ENCODE data around the gene PLEKHG4B. TPM values are rescaled to one million over a fixed set of nuclear protein-coding genes. Genes with fewer than 3 reads are reported as not detected.
A peak's percentile ranks its signal among the peaks of the same experiment; 100 is the strongest.
"Not testable (repeated sequence)": the region's sequence is repeated elsewhere in the genome, so short reads cannot be mapped to it uniquely, and the experiment has no call there.

The PLEKHG4B gene
- total RNA-seq, 2 experiments from 2014 or later, result 0.10 TPM

DNA sequence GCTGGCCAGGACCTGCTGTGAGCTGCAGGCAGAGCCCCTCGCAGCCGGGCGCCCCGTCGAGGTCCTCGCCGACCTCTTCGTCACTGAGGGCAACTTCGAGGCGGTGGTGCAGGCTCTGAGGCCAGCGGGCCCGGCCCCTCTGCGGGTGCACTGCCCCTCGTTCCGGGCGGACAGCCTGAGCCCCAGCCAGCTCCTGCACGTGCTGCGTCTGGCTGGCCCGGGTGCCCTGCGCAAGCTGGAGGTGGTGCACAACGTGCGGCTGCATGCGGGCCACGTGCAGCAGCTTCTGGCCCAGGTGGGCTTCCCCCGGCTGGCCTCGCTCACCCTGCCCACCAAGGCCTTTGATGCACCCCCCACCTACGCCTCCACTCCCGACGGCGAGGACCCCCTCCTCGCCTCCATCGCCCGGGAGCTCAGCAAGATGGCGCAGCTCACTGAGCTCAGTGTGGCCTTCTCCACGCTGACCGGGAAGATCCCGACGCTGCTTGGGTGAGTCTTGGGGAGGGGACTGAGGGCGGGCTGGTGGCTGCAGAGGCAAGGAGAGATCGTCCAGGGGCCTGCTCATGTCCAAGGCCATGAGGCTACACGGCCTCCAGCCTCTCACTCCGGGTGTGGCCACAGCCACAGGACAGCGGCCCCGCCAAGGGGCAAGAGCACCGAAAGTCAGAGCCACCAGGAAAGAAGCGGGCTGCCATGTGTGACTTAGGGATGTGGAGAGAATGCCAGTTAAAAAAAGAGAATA, 100.2 kb downstream of the PLEKHG4B start:
- CTCF ChIA-PET, result interaction anchor here (1.1 to 2.7 kb wide), 2 partner anchors 11 to 91 kb away, joined by 3 to 6 read pairs; no protein-coding TSS in a partner anchor
- H3K27ac Mint-ChIP-seq, result no peak overlapping the region
- no peaks in the 10 kb centered on the region for H3K9me3 Mint-ChIP-seq
- H3K4me1 Mint-ChIP-seq, result peaks cover 14% of the 10 kb centered on the region
- no peak for DNase-seq
- no peak overlapping the region for H3K4me3 Mint-ChIP-seq
- POLR2A ChIA-PET, result no interaction called here
- H3K36me3 Mint-ChIP-seq (ENCODE audit: low read depth), result no peaks in the 10 kb centered on the region
- H3K27me3 Mint-ChIP-seq, result peaks cover 3% of the 10 kb centered on the region

DNA sequence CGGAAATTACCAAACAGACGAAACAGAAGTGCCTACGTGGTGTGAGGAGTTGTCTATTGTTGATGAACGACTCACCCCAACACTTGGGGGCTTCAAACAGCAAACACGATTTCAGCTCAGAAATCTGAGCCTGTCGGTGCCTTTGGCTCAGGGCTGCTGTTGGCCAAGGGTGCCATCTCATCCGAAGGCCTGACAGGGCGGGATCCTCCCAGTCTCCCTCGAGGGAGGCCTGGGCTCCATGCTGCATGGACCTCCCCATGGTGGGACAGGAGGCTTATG, 100.7 kb downstream of the PLEKHG4B start:
- Mint-ChIP-seq H3K27me3 (peaks cover 3% of the 10 kb centered on the region), H3K36me3 (ENCODE audit: low read depth) (no peaks in the 10 kb centered on the region), H3K4me1 (peaks cover 14% of the 10 kb centered on the region), H3K9me3 (no peaks in the 10 kb centered on the region), H3K27ac (no peak overlapping the region), H3K4me3 (no peak overlapping the region)
- ChIA-PET CTCF (interaction anchor here (2.7 kb wide), 1 partner anchor 11 kb away, joined by 6 read pairs; no protein-coding TSS in a partner anchor), POLR2A (no interaction called here)
- DNase-seq, result no peak

DNA sequence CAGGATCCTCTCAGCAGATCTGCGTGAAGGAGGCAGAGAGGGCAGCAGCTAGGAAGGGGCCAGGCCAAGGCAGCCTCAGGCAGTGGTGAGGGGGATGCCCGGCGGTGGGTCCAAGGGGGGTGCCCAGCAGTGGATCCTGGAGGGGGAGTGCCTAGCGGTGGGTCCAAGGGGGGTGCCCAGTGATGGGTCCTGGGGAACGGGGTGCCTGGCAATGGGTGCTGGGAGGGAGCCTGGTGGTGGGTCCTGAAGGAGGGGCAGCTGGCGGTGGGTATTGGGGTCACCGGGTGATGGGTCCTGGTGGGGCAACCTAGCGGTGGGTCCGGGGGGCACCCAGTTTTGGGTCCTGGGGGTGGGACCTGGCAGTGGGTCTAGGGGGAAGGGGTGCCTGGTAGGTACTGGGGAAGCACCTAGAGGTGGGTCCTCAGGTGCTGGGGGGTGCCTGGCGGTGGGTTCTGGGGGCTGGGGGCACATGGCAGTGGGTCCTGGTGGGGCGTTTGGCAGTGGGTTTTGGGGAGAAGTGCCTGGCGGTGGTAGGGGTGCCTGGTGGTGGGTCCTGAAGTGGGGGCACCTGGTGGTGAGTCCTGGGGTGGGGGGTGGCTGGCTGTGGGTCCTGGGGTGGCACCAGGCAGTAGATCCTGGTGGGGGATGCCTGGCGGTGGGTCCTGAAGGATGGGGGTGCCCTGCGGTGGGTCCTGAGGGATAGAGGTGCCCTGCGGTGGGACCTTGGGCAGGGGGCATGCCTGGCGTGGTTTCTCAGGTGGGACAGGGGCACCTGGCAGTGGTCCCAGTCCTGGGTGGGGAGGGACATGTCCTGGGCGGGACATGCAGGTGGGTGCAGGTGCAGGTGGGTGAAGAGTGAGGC, 101.2 kb downstream of the PLEKHG4B start:
- H3K36me3 Mint-ChIP-seq (ENCODE audit: low read depth), result no peaks in the 10 kb centered on the region
- no peak overlapping the region for H3K4me3 Mint-ChIP-seq
- peaks cover 3% of the 10 kb centered on the region for H3K27me3 Mint-ChIP-seq
- peaks cover 13% of the 10 kb centered on the region for H3K4me1 Mint-ChIP-seq
- DNase-seq, result no peak
- peak overlapping the region; percentile 25 for H3K27ac Mint-ChIP-seq
- ChIA-PET CTCF (interaction anchor here (2.7 kb wide), 1 partner anchor 10 kb away, joined by 6 read pairs; no protein-coding TSS in a partner anchor), POLR2A (no interaction called here)
- no peaks in the 10 kb centered on the region for H3K9me3 Mint-ChIP-seq

DNA sequence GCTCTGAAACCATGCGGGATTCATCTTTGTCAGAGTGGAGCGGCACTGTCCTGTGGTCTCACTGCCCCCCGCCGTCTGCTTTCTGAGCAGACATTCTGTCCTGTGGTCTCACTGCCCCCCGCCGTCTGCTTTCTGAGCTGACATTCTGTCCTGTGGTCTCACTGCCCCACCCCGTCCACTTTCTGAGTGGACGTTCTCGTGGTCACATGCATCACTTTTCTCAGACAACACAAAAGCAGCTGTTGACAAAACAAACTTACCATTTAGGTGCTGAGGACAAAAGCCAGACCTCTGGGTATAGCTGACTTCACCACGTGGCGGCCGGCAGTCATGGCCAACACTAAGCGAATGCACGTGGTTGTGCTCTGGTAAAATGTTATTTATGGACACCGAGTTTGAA, 102.1 kb downstream of the PLEKHG4B start:
- POLR2A ChIA-PET, result no interaction called here
- H3K4me1 Mint-ChIP-seq, result peaks cover 7% of the 10 kb centered on the region
- peaks cover 3% of the 10 kb centered on the region for H3K27me3 Mint-ChIP-seq
- no peak overlapping the region for H3K27ac Mint-ChIP-seq
- H3K4me3 Mint-ChIP-seq, result no peak overlapping the region
- DNase-seq, result no peak
- CTCF ChIA-PET, result interaction anchor here (0.6 to 1.2 kb wide), 2 partner anchors 10 to 76 kb away, joined by 3 to 8 read pairs; no protein-coding TSS in a partner anchor
- H3K36me3 Mint-ChIP-seq (ENCODE audit: low read depth), result no peaks in the 10 kb centered on the region
- no peaks in the 10 kb centered on the region for H3K9me3 Mint-ChIP-seq

DNA sequence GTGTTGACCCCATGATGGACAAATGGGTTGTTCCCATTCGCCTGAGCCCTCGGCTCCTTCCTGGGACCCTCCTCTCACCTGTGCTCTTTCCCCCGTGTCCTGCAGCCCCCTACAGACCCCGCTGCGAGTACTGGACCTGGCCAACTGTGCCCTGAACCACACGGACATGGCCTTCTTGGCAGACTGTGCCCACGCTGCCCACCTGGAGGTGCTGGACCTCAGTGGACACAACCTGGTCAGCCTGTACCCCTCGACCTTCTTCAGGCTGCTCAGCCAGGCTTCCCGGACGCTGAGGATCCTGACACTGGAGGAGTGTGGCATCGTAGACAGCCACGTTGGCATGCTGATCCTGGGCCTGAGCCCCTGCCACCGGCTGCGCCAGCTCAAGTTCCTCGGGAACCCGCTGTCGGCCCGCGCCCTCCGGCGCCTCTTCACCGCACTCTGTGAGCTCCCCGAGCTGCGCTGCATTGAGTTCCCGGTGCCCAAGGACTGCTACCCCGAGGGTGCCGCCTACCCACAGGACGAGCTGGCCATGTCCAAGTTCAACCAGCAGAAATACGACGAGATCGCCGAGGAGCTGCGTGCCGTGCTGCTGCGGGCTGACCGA, 102.7 kb downstream of the PLEKHG4B start:
- no peaks in the 10 kb centered on the region for H3K9me3 Mint-ChIP-seq
- DNase-seq, result no peak
- H3K4me3 Mint-ChIP-seq, result no peak overlapping the region
- peaks cover 7% of the 10 kb centered on the region for H3K4me1 Mint-ChIP-seq
- H3K27me3 Mint-ChIP-seq, result peaks cover 3% of the 10 kb centered on the region
- H3K27ac Mint-ChIP-seq, result no peak overlapping the region
- ChIA-PET CTCF (interaction anchor here (0.6 to 1.2 kb wide), 4 partner anchors 9 to 75 kb away, joined by 3 to 8 read pairs (median 3); partner anchors contain the start of gene SDHA), POLR2A (no interaction called here)
- H3K36me3 Mint-ChIP-seq (ENCODE audit: low read depth), result no peaks in the 10 kb centered on the region

DNA sequence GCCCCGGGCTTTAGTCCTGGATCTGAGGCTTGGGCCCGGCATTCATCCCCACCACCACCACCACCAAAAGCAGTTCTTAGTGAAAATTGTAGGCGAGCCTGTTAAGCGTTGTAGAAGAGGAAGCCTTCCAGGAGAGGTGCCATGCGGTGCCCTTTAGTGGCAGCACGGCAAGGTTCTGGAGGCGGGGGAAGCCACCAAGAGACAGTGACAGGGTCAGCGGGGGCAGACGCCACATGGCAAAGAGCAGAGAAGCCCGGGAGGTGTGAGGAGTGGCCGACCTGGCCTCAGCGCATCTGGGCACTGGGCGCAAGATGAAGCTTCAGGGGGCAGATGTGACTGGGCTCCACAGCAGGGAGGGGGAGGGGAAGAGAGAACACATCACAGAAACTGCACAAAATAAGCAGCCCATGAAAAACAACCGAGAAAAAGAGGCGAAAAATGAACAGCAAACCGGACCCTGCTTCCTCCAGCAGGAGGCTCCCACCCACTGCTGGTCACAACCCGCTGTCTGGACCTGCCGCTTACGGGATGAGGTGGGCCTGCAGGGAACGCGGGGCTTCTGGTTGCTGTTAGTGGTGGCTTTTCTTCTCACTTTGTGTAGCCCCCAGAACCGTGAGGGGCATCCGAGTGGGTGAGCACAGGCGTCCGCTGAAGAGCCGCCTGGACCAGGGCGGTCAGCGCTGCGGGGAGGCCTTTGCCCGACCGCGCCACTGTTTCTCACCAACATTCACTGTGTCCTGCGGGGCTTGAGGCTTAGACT, 103.6 kb downstream of the PLEKHG4B start:
- H3K36me3 Mint-ChIP-seq (ENCODE audit: low read depth), result no peaks in the 10 kb centered on the region
- CTCF ChIA-PET, result interaction anchor here (0.7 to 0.9 kb wide), 2 partner anchors 8 to 23 kb away, joined by 3 read pairs; partner anchors contain the start of gene SDHA
- peaks cover 3% of the 10 kb centered on the region for H3K4me1 Mint-ChIP-seq
- H3K4me3 Mint-ChIP-seq, result no peak overlapping the region
- H3K27me3 Mint-ChIP-seq, result no peaks in the 10 kb centered on the region
- no peak for DNase-seq
- no peak overlapping the region for H3K27ac Mint-ChIP-seq
- POLR2A ChIA-PET, result no interaction called here
- no peaks in the 10 kb centered on the region for H3K9me3 Mint-ChIP-seq

DNA sequence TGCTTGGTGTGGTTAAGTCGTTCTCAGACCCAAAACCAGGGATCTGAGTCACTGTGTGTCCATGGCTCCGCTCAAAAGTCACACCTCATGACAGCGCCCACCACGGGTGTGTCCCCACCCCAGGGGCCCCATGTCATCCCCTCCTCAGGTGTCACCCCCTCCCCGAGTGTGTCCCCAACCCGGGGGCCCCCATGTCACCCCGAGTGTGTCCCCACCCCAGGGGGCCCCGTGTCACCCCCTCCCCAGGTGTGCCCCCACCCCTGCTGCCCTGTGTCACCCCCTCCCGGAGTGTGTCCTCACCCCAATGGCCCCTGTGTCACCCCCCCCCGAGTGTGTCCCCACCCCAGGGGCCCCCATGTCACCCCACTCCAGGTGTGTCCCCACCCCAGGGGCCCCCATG, 104.4 kb downstream of the PLEKHG4B start:
- ChIA-PET CTCF (no interaction called here), POLR2A (no interaction called here)
- no peak for DNase-seq
- Mint-ChIP-seq H3K4me1 (no peaks in the 10 kb centered on the region), H3K4me3 (no peak overlapping the region), H3K27ac (no peak overlapping the region), H3K36me3 (ENCODE audit: low read depth) (no peaks in the 10 kb centered on the region), H3K9me3 (no peaks in the 10 kb centered on the region), H3K27me3 (no peaks in the 10 kb centered on the region)

DNA sequence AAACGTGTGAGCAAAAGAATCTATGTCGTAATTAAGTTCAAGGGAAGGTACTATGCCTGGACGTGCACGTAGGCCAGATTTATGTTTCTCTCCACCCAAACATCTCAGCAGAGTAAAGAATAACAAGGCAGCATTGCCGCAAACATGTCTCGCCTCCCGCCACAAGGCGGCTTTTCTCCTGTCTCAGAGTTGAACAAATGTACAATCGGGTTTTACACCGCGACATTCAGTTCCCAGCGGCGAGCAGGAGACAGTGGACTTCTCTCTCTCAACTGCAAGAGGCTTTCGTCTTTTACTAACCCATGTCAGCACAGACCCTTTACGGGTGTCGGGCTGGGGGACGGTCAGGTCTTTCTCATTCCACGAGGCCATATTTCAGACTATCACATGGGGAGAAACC, 105.1 kb downstream of the PLEKHG4B start:
- H3K27ac Mint-ChIP-seq; POLR2A ChIA-PET; H3K36me3 Mint-ChIP-seq (ENCODE audit: low read depth); H3K27me3 Mint-ChIP-seq; H3K9me3 Mint-ChIP-seq; H3K4me3 Mint-ChIP-seq; H3K4me1 Mint-ChIP-seq; CTCF ChIA-PET; DNase-seq: not testable (repeated sequence)

DNA sequence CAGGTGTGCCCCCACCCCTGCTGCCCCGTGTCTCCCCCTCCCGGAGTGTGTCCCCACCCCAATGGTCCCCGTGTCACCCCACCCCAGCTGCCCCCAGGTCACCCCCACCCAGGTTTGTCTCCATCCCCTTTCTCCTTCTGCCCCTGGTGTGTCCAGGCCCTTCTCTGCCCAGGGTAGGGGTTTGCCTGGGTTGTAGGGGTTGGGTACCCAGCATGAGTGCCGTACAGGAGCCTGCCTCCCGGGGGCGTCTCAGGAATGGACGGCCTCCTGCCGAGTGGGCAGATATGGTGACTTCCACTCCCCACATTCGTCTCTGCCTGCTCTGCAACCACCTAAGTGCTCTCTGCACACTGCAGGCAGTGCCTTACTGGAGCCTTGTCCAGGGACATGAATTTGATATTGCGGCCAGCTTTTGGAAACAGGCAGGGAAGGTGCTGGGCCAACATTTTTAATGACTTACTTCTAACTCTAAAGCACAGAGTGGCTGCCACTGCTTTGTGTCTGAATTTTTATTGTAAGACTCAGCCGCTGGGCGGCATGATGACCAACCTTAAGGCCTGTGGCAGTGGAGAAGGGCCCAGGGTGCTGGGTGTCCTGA, 106.0 kb downstream of the PLEKHG4B start:
- CTCF ChIA-PET, result no interaction called here
- H3K4me1 Mint-ChIP-seq, result no peaks in the 10 kb centered on the region
- H3K4me3 Mint-ChIP-seq, result no peak overlapping the region

DNA sequence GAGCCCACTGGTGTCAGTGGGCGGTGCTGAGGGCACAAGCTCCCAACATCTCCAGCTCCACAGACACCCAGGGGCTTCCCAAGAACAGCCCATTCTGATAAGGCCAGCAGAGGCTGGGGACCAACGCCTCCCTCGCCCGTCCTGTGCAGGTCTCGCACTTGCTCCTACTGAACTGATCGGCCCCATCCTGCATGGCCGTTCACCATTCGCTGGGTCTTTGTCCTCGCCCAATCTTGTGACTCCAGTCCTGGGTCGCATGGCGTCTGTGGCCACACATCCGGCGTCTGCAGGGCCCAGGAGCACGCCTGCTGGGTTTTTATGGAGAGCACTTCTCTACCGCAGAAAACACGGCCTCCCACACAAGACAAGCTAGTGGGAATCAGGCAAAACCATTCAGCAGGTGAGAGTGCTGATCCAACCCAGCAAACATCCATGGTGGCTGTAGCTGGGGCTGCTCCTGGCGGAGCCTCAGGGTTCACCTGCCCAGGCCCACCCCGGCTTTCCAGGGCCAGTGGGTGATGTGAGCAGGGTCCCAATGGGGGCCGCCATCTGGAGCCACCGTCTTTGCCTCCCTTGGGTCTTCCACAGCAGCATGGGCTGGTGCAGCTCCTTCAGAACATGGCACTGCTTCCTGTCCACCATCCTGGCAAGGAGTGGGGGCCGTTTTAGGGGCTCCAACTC, 106.7 kb downstream of the PLEKHG4B start:
- Mint-ChIP-seq H3K9me3 (no peaks in the 10 kb centered on the region), H3K27ac (peak overlapping the region; percentile 27), H3K27me3 (no peaks in the 10 kb centered on the region), H3K36me3 (ENCODE audit: low read depth) (peaks cover 2% of the 10 kb centered on the region), H3K4me3 (no peak overlapping the region), H3K4me1 (no peaks in the 10 kb centered on the region)
- DNase-seq, result no peak
- ChIA-PET POLR2A (no interaction called here), CTCF (no interaction called here)

More for the DNA sequence above, 106.0 kb downstream of the PLEKHG4B start:
- POLR2A ChIA-PET, result no interaction called here
- Mint-ChIP-seq H3K27ac (no peak overlapping the region), H3K36me3 (ENCODE audit: low read depth) (no peaks in the 10 kb centered on the region), H3K9me3 (no peaks in the 10 kb centered on the region), H3K27me3 (no peaks in the 10 kb centered on the region)
- DNase-seq, result no peak

DNA sequence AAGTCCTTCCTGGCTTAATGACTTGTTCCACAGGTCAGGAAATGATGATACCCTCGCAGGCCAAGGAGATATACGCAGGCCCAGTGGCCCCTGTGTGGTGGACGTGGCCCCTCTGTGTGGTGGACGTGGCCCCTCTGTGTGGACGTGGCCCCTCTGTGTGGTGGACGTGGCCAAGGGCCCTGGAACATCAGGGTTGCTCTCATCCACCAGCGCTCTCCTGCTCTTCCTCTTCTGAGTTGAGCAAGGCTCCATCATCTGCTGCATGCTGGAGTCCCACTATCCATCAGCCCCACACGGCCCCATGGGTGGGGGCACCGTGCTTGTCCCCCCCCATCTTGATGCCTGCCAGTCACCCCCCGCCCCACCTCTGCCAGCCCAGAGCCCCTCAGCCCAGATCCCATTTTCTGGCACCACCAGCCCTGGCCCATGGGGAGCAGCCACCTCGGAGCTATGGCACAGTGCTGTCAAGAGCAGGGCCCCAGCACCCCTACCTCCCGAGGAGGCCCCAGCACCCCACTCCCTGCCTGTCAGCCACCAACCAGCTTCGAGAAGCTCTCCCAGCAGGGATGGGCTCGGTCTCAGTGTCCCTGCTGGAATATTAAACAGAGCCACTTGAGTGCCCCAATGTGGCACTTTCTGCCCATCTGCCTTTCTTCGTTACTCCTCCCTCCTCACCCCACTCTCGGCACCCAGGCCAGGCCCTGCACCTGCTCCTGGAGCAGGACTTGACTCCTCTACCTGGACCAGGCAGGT, 107.4 kb downstream of the PLEKHG4B start:
- Mint-ChIP-seq H3K9me3 (no peaks in the 10 kb centered on the region), H3K4me1 (no peaks in the 10 kb centered on the region), H3K27ac (no peak overlapping the region), H3K4me3 (no peak overlapping the region), H3K36me3 (ENCODE audit: low read depth) (peaks cover 5% of the 10 kb centered on the region), H3K27me3 (no peaks in the 10 kb centered on the region)
- ChIA-PET CTCF (no interaction called here), POLR2A (no interaction called here)
- DNase-seq, result no peak
